SK-N-SH (cell line): Measurements from ENCODE around the gene BARHL2. TPM values are rescaled to one million over a fixed set of nuclear protein-coding genes. Genes with fewer than 3 reads are reported as not detected.

ENCODE experiments used
- CTCF ChIA-PET: fragments of 300-600, 350-600 bp; formaldehyde crosslinking; extraction: SDS; loops from one replicate; lab custom pipeline; 2021; lab: Yijun Ruan, JAX
- POLR2A ChIA-PET: fragments of 350-600 bp; sonication (Branson Sonifier 250); formaldehyde crosslinking; extraction: SDS; loops from one replicate; lab custom pipeline; 2020; ENCODE audit warnings: antibody characterized with exemption, inconsistent platforms; lab: Yijun Ruan, JAX
- DNase-seq: peaks from one replicate; pipeline ENCODE4 v3.0.0; 2012
- H2AFZ ChIP-seq: fragments of 200-600 bp; sonication (generic); 2 replicates; pipeline ENCODE4 v1.8.1; 2016; ENCODE audit warnings: antibody characterized with exemption, mild to moderate bottlenecking, low read depth
- H3F3A ChIP-seq: fragments of 200-600 bp; sonication (generic); replicated peaks from 2 replicates; pipeline ENCODE3; 2016; ENCODE audit warnings: antibody characterized with exemption, mild to moderate bottlenecking; ENCODE audit not compliant: insufficient read depth
- H3K27ac ChIP-seq, 2 experiments: fragments of 200-500 bp in 1 of 2; fragments of 200-600 bp in 1 of 2; sonication (Bioruptor generic) in 1 of 2; sonication (generic), shearing (Covaris generic) in 1 of 2; 2 replicates each; pipeline versions ENCODE4 v1.5.1 to v1.6.1; 2014 to 2016; ENCODE audit warnings: low read depth in 2 of 2, inconsistent platforms in 1 of 2, low read length in 1 of 2, mild to moderate bottlenecking in 1 of 2, mixed read lengths in 1 of 2
- H3K27me3 ChIP-seq: fragments of 200-600 bp; sonication (generic), shearing (Covaris generic); 2 replicates; pipeline ENCODE4 v1.6.1; 2016; ENCODE audit warnings: mixed run types; ENCODE audit not compliant: insufficient read depth
- H3K36me3 ChIP-seq, 2 experiments: fragments of 200-500 bp in 1 of 2; fragments of 200-600 bp in 1 of 2; sonication (Bioruptor generic) in 1 of 2; sonication (generic) in 1 of 2; replicated peaks in 1 of 2; 2 replicates each; pipeline versions ENCODE3 to v1.5.1; 2014 to 2016; ENCODE audit warnings: low read length in 1 of 2, mild to moderate bottlenecking in 1 of 2; ENCODE audit not compliant: insufficient read depth in 2 of 2, control insufficient read depth in 1 of 2
- H3K4me1 ChIP-seq, 2 experiments: fragments of 200-500 bp in 1 of 2; fragments of 200-600 bp in 1 of 2; sonication (Bioruptor generic) in 1 of 2; sonication (generic), shearing (Covaris generic) in 1 of 2; 2 replicates each; pipeline versions ENCODE4 v1.5.1 to v1.6.1; 2014 to 2016; ENCODE audit warnings: low read depth in 1 of 2, low read length in 1 of 2, mixed run types in 1 of 2; ENCODE audit not compliant: insufficient read depth in 2 of 2, control insufficient read depth in 1 of 2
- H3K4me2 ChIP-seq: fragments of 200-600 bp; sonication (generic), shearing (Covaris generic); 2 replicates; pipeline ENCODE4 v1.6.1; 2017; ENCODE audit warnings: mixed run types
- H3K4me3 ChIP-seq, 2 experiments: fragments of 200-500 bp in 1 of 2; fragments of 200-600 bp in 1 of 2; sonication (Bioruptor generic) in 1 of 2; sonication (generic), shearing (Covaris generic) in 1 of 2; 2 replicates each; pipeline versions ENCODE4 v1.5.1 to v1.8.1; 2014 to 2016; ENCODE audit warnings: low read depth in 2 of 2, inconsistent platforms in 1 of 2, low read length in 1 of 2, mild to moderate bottlenecking in 1 of 2, mixed read lengths in 1 of 2, moderate library complexity in 1 of 2
- H3K79me2 ChIP-seq: fragments of 200-600 bp; sonication (generic); 2 replicates; pipeline ENCODE4 v1.8.1; 2017; ENCODE audit warnings: mild to moderate bottlenecking; ENCODE audit not compliant: insufficient read depth
- H3K9ac ChIP-seq: fragments of 200-600 bp; sonication (generic); 2 replicates; pipeline ENCODE4 v1.6.1; 2017; ENCODE audit warnings: mixed run types
- H3K9me2 ChIP-seq: fragments of 200-600 bp; sonication (generic); 2 replicates; pipeline ENCODE4 v1.6.1; 2017; ENCODE audit warnings: mixed run types
- H3K9me3 ChIP-seq: fragments of 200-600 bp; sonication (generic); 2 replicates; pipeline ENCODE4 v1.6.1; 2017; ENCODE audit warnings: mixed run types, mild to moderate bottlenecking, moderate library complexity
- H4K20me1 ChIP-seq: fragments of 200-600 bp; sonication (generic); 2 replicates; pipeline ENCODE4 v1.6.1; 2017; ENCODE audit warnings: mild to moderate bottlenecking, mixed run types; ENCODE audit not compliant: insufficient read depth
- CHD2 ChIP-seq: fragments of 150-350 bp; IDR thresholded peaks from 2 replicates; pipeline ENCODE4 v1.6.1; 2018; ENCODE audit warnings: low read length; ENCODE audit not compliant: partially characterized antibody
- FOSL2 ChIP-seq: IDR thresholded peaks from 2 replicates; pipeline ENCODE4 v1.4.0; 2012; ENCODE audit warnings: low read depth, mild to moderate bottlenecking, moderate library complexity, borderline replicate concordance
- GABPA ChIP-seq: IDR thresholded peaks from 2 replicates; pipeline ENCODE4 v1.4.0; 2012; ENCODE audit warnings: low read depth, mild to moderate bottlenecking
- MXI1 ChIP-seq: IDR thresholded peaks from 2 replicates; pipeline ENCODE4 v1.6.1; 2012; ENCODE audit warnings: mild to moderate bottlenecking, low read depth, low read length, improper control_type of control experiment
- NFIC ChIP-seq: IDR thresholded peaks from 2 replicates; pipeline ENCODE4 v1.4.0; 2012; ENCODE audit warnings: borderline replicate concordance
- POLR2AphosphoS5 ChIP-seq: IDR thresholded peaks from 2 replicates; pipeline ENCODE4 v1.6.1; 2012; ENCODE audit warnings: low read depth, low read length
- RAD21 ChIP-seq: IDR thresholded peaks from 2 replicates; pipeline ENCODE4 v1.6.1; 2012; ENCODE audit warnings: mild to moderate bottlenecking, low read length
- SMC3 ChIP-seq: IDR thresholded peaks from 2 replicates; pipeline ENCODE4 v1.6.1; 2012; ENCODE audit warnings: low read depth, low read length, improper control_type of control experiment
- TAF1 ChIP-seq: IDR thresholded peaks from 2 replicates; pipeline ENCODE4 v1.6.1; 2012; ENCODE audit warnings: low read depth, mild to moderate bottlenecking, low read length, moderate library complexity, borderline replicate concordance
- TCF12 ChIP-seq: IDR thresholded peaks from 2 replicates; pipeline ENCODE4 v1.4.0; 2012
- WGBS: methylation state at CpG from one replicate; pipeline ENCODE4 v1.1.6; 2017; ENCODE audit warnings: low lambda C conversion rate; 5-methylcytosine and 5-hydroxymethylcytosine counted together
- polyA plus RNA-seq, 3 experiments: library from polyadenylated mRNA; depleted of rRNA; stranded (reverse); fragments of >200 nt; gene quantifications; 2 replicates each; pipeline ENCODE4 v1.2.3, GENCODE V29; 2012
- TF ChIP-seq, protein P1 (sequence below): IDR thresholded peaks from 2 replicates; pipeline ENCODE4; 2012
- TF ChIP-seq, protein P2 (sequence below): fragments of 150-350 bp; IDR thresholded peaks from 2 replicates; pipeline ENCODE4 v1.6.1; 2016; ENCODE audit warnings: mild to moderate bottlenecking, low read depth, low read length
- TF ChIP-seq, protein P3 (sequence below): fragments of 150-350 bp; IDR thresholded peaks from 2 replicates; pipeline ENCODE4 v1.6.1; 2017; ENCODE audit warnings: antibody characterized with exemption, low read length, low read depth, borderline replicate concordance
- TF ChIP-seq, protein P4 (sequence below): fragments of 200-600 bp; sonication (generic); IDR thresholded peaks from 2 replicates; pipeline ENCODE4 v1.6.1; 2017; ENCODE audit warnings: antibody characterized with exemption, mild to moderate bottlenecking, moderate library complexity

The BARHL2 gene
- polyA plus RNA-seq, 1 of the 3 experiments (the other 2 are of a cell fraction), result not detected

DNA sequence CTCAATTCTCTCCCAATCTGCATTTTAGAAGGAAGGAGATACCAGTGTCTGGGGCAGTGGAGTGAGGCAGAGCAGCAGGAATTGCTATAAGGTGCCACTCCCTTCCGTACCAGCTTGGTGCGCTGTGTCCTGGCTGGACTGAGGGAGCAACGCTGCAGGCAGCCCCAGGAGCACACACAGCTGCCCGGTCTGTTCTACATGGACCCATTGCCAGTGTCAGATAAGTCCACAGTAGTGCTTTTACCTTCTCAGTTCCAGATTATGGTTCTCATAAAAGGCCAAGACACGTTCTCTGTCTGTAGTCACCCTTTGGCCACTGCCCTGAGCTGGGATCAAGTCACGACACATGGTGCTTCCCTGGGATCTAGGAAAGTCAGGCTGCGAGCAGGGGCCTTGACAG is 44.1 kb upstream of the BARHL2 start:
- Histone ChIP-seq H3F3A (no peaks in the 10 kb centered on the region), H2AFZ (no peak overlapping the region), H3K4me2 (no peak overlapping the region), H3K27me3 (no peaks in the 10 kb centered on the region; the same call in 1 of the 2 replicates), H3K9me2 (no peaks in the 10 kb centered on the region), H4K20me1 (no peaks in the 10 kb centered on the region), H3K4me3 (no peak overlapping the region), H3K9me3 (no peaks in the 10 kb centered on the region), H3K79me2 (no peaks in the 10 kb centered on the region), H3K27ac (no peak overlapping the region), H3K9ac (no peak overlapping the region), H3K4me1 (no peaks in the 10 kb centered on the region), H3K36me3 (no peaks in the 10 kb centered on the region)
- no peak for DNase-seq
- POLR2A ChIA-PET, result no interaction called here
- TF ChIP-seq SMC3 (no peak), GABPA (no peak), MXI1 (no peak), TAF1 (no peak), NFIC (no peak), RAD21 (no peak), POLR2AphosphoS5 (no peak)
- TF ChIP-seq, protein P1, sequence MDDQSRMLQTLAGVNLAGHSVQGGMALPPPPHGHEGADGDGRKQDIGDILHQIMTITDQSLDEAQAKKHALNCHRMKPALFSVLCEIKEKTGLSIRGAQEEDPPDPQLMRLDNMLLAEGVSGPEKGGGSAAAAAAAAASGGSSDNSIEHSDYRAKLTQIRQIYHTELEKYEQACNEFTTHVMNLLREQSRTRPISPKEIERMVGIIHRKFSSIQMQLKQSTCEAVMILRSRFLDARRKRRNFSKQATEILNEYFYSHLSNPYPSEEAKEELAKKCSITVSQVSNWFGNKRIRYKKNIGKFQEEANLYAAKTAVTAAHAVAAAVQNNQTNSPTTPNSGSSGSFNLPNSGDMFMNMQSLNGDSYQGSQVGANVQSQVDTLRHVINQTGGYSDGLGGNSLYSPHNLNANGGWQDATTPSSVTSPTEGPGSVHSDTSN, result no peak
- TF ChIP-seq, protein P2, sequence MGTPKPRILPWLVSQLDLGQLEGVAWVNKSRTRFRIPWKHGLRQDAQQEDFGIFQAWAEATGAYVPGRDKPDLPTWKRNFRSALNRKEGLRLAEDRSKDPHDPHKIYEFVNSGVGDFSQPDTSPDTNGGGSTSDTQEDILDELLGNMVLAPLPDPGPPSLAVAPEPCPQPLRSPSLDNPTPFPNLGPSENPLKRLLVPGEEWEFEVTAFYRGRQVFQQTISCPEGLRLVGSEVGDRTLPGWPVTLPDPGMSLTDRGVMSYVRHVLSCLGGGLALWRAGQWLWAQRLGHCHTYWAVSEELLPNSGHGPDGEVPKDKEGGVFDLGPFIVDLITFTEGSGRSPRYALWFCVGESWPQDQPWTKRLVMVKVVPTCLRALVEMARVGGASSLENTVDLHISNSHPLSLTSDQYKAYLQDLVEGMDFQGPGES, result no peak
- TF ChIP-seq, protein P3, sequence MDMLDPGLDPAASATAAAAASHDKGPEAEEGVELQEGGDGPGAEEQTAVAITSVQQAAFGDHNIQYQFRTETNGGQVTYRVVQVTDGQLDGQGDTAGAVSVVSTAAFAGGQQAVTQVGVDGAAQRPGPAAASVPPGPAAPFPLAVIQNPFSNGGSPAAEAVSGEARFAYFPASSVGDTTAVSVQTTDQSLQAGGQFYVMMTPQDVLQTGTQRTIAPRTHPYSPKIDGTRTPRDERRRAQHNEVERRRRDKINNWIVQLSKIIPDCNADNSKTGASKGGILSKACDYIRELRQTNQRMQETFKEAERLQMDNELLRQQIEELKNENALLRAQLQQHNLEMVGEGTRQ, result no peak
- TF ChIP-seq, protein P4, sequence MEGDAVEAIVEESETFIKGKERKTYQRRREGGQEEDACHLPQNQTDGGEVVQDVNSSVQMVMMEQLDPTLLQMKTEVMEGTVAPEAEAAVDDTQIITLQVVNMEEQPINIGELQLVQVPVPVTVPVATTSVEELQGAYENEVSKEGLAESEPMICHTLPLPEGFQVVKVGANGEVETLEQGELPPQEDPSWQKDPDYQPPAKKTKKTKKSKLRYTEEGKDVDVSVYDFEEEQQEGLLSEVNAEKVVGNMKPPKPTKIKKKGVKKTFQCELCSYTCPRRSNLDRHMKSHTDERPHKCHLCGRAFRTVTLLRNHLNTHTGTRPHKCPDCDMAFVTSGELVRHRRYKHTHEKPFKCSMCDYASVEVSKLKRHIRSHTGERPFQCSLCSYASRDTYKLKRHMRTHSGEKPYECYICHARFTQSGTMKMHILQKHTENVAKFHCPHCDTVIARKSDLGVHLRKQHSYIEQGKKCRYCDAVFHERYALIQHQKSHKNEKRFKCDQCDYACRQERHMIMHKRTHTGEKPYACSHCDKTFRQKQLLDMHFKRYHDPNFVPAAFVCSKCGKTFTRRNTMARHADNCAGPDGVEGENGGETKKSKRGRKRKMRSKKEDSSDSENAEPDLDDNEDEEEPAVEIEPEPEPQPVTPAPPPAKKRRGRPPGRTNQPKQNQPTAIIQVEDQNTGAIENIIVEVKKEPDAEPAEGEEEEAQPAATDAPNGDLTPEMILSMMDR, result no peak
- CTCF ChIA-PET, result no interaction called here
- WGBS, result 37% methylated on average over 6 of the region's 7 CpGs

DNA sequence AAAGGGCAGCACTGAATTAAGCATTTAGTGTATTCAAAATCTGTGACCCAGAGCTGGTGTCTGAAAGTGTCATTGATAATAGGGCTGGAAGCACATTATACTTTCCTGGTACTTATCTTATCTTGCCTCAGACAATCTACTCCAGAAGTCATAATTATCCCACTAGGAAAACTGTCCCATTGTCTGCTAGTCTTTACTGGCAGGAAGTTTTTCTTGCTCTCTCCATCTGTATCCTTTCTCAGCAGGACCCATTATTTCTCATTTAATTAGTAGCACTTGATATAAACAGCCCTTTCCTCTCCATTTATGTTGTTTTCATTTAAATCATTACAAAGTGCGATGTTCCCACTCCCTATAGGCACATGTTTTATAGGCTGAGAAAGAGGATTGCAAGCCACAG is 36.5 kb upstream of the BARHL2 start:
- Histone ChIP-seq H3K4me2 (no peak overlapping the region), H3F3A (no peaks in the 10 kb centered on the region), H3K79me2 (no peaks in the 10 kb centered on the region), H3K27ac (no peak overlapping the region), H3K4me3 (no peak overlapping the region), H3K36me3 (no peaks in the 10 kb centered on the region), H3K4me1 (no peaks in the 10 kb centered on the region), H3K9me3 (no peaks in the 10 kb centered on the region), H3K27me3 (peaks cover 13% of the 10 kb centered on the region), H4K20me1 (no peaks in the 10 kb centered on the region), H2AFZ (no peak overlapping the region)
- WGBS, result 3% methylated on average over 1 of the region's 1 CpG
- CTCF ChIA-PET, result no interaction called here
- no peak for TF ChIP-seq TCF12
- TF ChIP-seq FOSL2, result no peak
- TF ChIP-seq SMC3, result no peak
- TF ChIP-seq CHD2, result no peak
- TF ChIP-seq, all 33 proteins: peak for 0
- H3K9ac ChIP-seq, result no peak overlapping the region
- no peaks in the 10 kb centered on the region for H3K9me2 ChIP-seq
- POLR2A ChIA-PET, result no interaction called here
- no peak for DNase-seq
